Adrenal gland (tissue), 12 donors: Measurements from ENCODE around the gene NUP188. TPM values are rescaled to one million over a fixed set of nuclear protein-coding genes. Genes with fewer than 3 reads are reported as not detected.
"Not testable (repeated sequence)": the region's sequence is repeated elsewhere in the genome, so short reads cannot be mapped to it uniquely, and the experiment has no call there.

ENCODE experiments used
- DNase-seq, 7 donors: peaks; one replicate each; pipeline ENCODE4 v3.0.0-alpha.2; 2019 to 2020
- H3K27ac ChIP-seq, 5 donors: fragments of 200-600 bp; sonication (generic) in 4 of 5; 1 replicate in 3 of 5; 2 replicates in 2 of 5; pipeline versions ENCODE4 v1.5.1 to v1.8.0; 2016 to 2020; ENCODE audit warnings: mild to moderate bottlenecking in 1 of 5
- H3K27me3 ChIP-seq: fragments of 200-600 bp; 2 replicates; pipeline ENCODE4 v1.8.0; 2021
- H3K36me3 ChIP-seq, 2 donors: fragments of 200-600 bp; replicated peaks in 1 of 2; 1 replicate in 1 of 2; 2 replicates in 1 of 2; pipeline versions ENCODE4 v1.5.1 to v1.8.0; 2018 to 2022
- H3K4me1 ChIP-seq, 2 donors: fragments of 200-600 bp; replicated peaks in 1 of 2; 1 replicate in 1 of 2; 2 replicates in 1 of 2; pipeline versions ENCODE4 v1.5.1 to v1.8.0; 2018 to 2021
- H3K4me3 ChIP-seq, 4 donors: fragments of 200-600 bp; sonication (generic) in 3 of 4; one replicate each; pipeline ENCODE4 v1.5.1; 2016 to 2018
- H3K9me3 ChIP-seq, 3 donors: fragments of 200-600 bp; sonication (generic) in 1 of 3; replicated peaks in 1 of 3; 1 replicate in 2 of 3; 2 replicates in 1 of 3; pipeline versions ENCODE4 v1.5.1 to v1.8.0; 2016 to 2021
- POLR2A ChIP-seq, 2 donors: fragments of 450-650 bp; IDR thresholded peaks; one replicate each; pipeline ENCODE4 v1.6.1; 2017; ENCODE audit warnings: antibody characterized with exemption in 2 of 2, mild to moderate bottlenecking in 2 of 2, moderate library complexity in 1 of 2
- WGBS, 4 donors: extraction: QIAGEN DNeasy Blood & Tissue Kit in 2 of 4; methylation state at CpG; one replicate each; pipeline versions ENCODE4 v1.1.5 to v1.1.7; 2013 to 2017; 5-methylcytosine and 5-hydroxymethylcytosine counted together
- intact Hi-C, 2 donors: fragments of 100-400 bp; cut with DNase I; formaldehyde crosslinking; loops; one replicate each; pipeline versions ENCODE4 v1.14.1 to v1.15.0; 2022 to 2023
- polyA plus RNA-seq, 3 donors: library from polyadenylated mRNA; stranded (reverse); fragments of 200-250 nt in 2 of 3; fragments of 350-450 nt in 1 of 3; fragmentation: Illumina TruSeq in 1 of 3; extraction: RNeasy Lipid Tissue Mini Kit (QIAGEN cat#74804) in 1 of 3; gene quantifications; one replicate each; pipeline ENCODE4 v1.2.3, GENCODE V29; 2013 to 2014
- total RNA-seq, 9 donors: library from RNA; depleted of rRNA in 4 of 9; stranded (reverse); fragments of >200 nt in 4 of 9; fragments of 120-200 nt in 1 of 9; fragmentation: NEBNext Ultra II Directional in 1 of 9; extraction: Animal tissue kit (Norgen Biotek cat#: 25700) in 1 of 9; gene quantifications; one replicate each; pipeline versions ENCODE4 v1.1.0 to v1.2.4, GENCODE V29; 2013 to 2023
- TF ChIP-seq, protein P1 (sequence below), 6 experiments: fragments of 450-650 bp in 4 of 6; fragments of 200-600 bp in 2 of 6; sonication (generic) in 1 of 6; IDR thresholded peaks; 1 replicate in 5 of 6; 2 replicates in 1 of 6; pipeline versions ENCODE4 v1.5.1 to v1.8.0; 2016 to 2021; ENCODE audit warnings: antibody characterized with exemption in 6 of 6, mild to moderate bottlenecking in 2 of 6, moderate library complexity in 1 of 6
- donor health status: healthy with polysubstance abuse.
- donor health status: Bipolar disorder and iron deficiency.
- donor health status: DM: yes; HTN: yes; CAD: no.
- donor health status: DM: no; HTN: no; CAD: no.
- donor health status: DM: no; HTN: no; CAD: no.
- donor health status: DM: yes; HTN: yes; CAD: no.

The NUP188 gene
- total and polyA plus RNA-seq, 12 donors, result 20.2 to 122 (median 31.8) TPM

DNA sequence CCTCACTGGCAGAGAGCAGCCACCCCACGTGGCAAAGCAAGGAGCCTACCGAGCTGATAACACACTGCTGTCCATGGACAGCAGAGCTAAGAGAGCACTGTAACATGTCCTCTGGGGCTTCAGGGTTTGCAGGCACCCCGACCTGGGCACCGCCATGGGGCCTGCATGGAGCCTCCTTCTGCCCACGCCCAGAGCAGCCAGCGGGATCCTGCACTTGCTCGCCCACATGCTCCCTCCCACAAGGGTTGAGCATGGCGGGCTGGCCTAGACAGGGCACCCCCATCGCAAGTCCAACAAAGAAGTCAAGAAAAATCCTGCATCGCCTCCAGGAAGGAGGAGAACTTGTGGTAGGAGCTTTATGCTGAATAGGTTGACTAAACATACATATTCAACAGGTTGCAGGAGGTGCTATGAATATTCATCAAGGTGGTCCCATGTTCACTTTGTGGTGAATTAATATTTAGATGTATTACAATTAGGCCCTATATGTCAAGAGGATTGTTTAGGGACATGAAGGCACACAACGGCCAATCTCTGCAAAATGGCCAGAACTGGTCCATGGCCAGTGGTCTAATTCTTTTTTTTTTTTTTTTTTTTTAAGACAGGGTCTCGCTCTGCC lies 85.2 kb downstream of the NUP188 start:
- Histone ChIP-seq H3K4me3 (no peak overlapping the region), H3K4me1 (peaks cover 10 to 14% of the 10 kb centered on the region in 2 donors), H3K27ac (no peak overlapping the region), H3K9me3 (no peaks in the 10 kb centered on the region), H3K27me3 (no peaks in the 10 kb centered on the region), H3K36me3 (no peaks in the 10 kb centered on the region)
- intact Hi-C loops, result no loop called here
- WGBS, 4 donors, result 64 to 91% (median 86%) methylated on average over 5 to 12 of the region's 12 CpGs
- no peak for TF ChIP-seq POLR2A (IDR thresholded peaks at IDR 0.05)
- TF ChIP-seq, protein P1, sequence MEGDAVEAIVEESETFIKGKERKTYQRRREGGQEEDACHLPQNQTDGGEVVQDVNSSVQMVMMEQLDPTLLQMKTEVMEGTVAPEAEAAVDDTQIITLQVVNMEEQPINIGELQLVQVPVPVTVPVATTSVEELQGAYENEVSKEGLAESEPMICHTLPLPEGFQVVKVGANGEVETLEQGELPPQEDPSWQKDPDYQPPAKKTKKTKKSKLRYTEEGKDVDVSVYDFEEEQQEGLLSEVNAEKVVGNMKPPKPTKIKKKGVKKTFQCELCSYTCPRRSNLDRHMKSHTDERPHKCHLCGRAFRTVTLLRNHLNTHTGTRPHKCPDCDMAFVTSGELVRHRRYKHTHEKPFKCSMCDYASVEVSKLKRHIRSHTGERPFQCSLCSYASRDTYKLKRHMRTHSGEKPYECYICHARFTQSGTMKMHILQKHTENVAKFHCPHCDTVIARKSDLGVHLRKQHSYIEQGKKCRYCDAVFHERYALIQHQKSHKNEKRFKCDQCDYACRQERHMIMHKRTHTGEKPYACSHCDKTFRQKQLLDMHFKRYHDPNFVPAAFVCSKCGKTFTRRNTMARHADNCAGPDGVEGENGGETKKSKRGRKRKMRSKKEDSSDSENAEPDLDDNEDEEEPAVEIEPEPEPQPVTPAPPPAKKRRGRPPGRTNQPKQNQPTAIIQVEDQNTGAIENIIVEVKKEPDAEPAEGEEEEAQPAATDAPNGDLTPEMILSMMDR (IDR thresholded peaks at IDR 0.05), result no peak
- DNase-seq, result no peak

DNA sequence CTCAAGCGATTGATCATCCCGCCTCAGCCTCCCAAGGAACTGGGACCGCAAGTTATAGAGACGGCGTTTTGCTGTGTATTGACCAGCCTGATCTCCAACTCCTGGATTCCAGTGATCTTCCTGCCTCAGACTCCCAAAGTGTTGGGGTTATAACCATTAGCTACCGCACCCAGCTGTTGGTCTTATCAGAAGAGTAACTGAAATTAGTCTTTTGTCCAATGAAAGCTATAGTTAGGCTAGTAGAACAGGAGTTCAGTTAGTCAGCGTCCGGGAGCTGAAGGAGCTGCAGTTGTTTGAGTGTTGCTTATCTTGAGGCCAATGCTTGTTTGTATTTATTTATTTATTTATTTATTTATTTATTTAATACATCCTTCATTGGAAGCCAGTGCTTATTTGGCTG lies 85.7 kb downstream of the NUP188 start:
- no peak for DNase-seq
- intact Hi-C loops, result no loop called here
- H3K27ac ChIP-seq, result no peak overlapping the region
- WGBS, 4 donors, result 91 to 95% (median 93%) methylated on average over 8 of the region's 8 CpGs
- no peaks in the 10 kb centered on the region for H3K36me3 ChIP-seq
- H3K9me3 ChIP-seq, result no peaks in the 10 kb centered on the region
- TF ChIP-seq, protein P1 (IDR thresholded peaks at IDR 0.05), result no peak
- TF ChIP-seq POLR2A (IDR thresholded peaks at IDR 0.05), result no peak
- peaks cover 15 to 20% of the 10 kb centered on the region in 2 donors for H3K4me1 ChIP-seq
- H3K4me3 ChIP-seq, result no peak overlapping the region
- H3K27me3 ChIP-seq, result no peaks in the 10 kb centered on the region

GRCh38 chr9:129035838-129036237 lies 88.3 kb downstream of the NUP188 start:
- Histone ChIP-seq H3K4me3 (peak overlapping the region in 2 of 4 donors; percentile 3 to 73), H3K4me1 (peaks cover 18 to 19% of the 10 kb centered on the region in 2 donors), H3K27ac (peak overlapping the region in 3 of 5 donors; percentile 27 to 77 (median 70))
- peak in 1 of 7 donors; percentile 28 for DNase-seq
- H3K27me3 ChIP-seq, H3K36me3 ChIP-seq, H3K9me3 ChIP-seq, intact Hi-C loops: not testable (repeated sequence)
- WGBS, 4 donors, result 47 to 50% (median 48%) methylated on average over 12 to 13 of the region's 13 CpGs
- TF ChIP-seq, protein P1 (IDR thresholded peaks at IDR 0.05), result peak in 2 of 6 experiments; percentile 6 to 25

DNA sequence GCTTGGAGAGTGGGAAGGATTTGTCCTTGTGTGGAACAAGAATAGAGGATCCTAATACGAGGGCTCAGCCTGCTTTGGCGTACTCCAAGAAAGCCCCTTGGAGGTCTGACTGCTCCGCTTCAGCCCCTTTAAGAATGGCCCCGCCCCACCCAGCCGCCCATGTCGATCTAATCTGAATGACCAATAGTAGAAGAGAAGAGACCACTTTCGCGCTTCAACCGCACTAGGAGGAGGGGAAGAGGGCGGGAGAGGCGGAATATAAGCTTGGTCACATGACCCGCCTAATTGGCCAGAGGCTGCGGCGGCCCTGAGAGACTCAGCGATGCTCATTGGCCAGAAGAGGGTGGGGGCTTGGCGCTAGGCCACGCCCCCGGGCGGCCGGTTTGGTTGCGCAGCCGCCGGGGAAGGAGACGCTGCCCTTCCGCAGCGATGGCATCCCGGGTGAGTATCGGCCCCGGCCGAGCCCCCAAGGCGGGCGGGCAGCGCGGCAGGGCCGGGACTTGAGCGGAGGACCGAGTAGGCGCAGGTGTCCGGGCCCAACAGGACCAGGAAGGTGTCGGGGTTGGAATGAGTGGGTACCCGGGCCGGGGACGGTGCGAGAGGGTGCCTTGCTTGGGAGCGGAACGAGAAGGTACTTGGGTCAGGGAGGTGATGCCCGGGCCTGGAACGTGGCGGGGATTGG lies 88.9 kb downstream of the NUP188 start, which contains the start of gene MIGA2:
Gene MIGA2 (plus strand): TSS at position 386 of the 682 bp plus-strand sequence. CDS start 3,969 bp downstream, outside the sequence.
- WGBS, 4 donors, result 0% methylated on average over 6 to 49 of the region's 49 CpGs
- TF ChIP-seq, protein P1 (IDR thresholded peaks at IDR 0.05), result no peak
- TF ChIP-seq POLR2A (IDR thresholded peaks at IDR 0.05), result peak; percentile 89 to 94
- peak within 1 kb of the TSS; percentile 72 to 91 (median 82) for H3K4me3 ChIP-seq
- H3K36me3 ChIP-seq, result peaks cover 0 to 11% of the 10 kb centered on the region in 2 donors
- peak; percentile 97 to 100 (median 99) for DNase-seq
- H3K9me3 ChIP-seq, result no peaks in the 10 kb centered on the region
- no peaks in the 10 kb centered on the region for H3K27me3 ChIP-seq
- peak within 1 kb of the TSS; percentile 25 to 82 (median 69) for H3K27ac ChIP-seq
- intact Hi-C loops, result no loop called here
- peaks cover 18 to 19% of the 10 kb centered on the region in 2 donors for H3K4me1 ChIP-seq
